Measurements from ENCODE around the gene BAG5.

The BAG5 gene

DNA sequence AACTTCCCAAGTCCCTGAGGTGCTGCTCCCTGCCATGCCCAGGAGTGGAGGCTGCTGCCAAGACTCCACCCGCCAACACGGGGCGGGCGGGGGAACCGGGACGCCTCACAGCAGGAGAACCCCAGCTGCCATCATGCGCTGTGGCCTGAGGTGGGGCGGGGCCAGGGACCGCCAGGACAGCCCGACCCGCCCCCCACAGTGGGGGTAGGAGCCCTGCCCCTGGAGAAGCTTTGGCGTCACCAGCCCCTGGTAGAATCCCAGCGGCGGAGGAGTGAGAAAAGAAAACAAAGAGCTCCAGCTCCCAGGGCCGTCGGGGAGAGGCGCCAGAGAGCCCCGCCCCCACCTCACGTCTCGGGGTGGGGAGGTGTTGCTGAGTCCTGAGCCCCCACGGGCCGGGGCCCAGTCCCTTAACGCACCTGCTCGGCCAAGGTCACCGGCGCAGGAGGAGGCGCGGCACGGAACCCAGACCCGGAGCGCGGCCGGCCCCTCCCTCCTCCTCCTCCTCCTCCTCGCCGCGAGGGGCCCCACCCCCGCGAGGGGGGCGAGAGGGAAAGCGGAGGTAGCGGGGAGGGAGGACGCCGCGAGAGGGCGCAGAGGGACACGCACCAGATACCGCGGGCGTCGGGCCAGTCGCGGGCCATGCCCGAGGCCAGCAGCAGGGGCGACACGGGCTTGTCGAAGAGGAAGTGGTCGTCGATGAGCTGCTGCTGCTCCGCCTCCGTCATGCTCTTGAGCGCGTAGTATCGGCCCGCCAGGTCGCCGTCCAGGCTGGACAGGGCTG, 41.6 kb downstream of the BAG5 start:
- Histone ChIP-seq H3K27ac (peak overlapping the region; percentile 36), H3K4me3 (ENCODE audit: low read depth in 1 of 2, low read length in 1 of 2) (peak overlapping the region; percentile 64 to 88), H3K27me3 (peaks cover 76% of the 10 kb centered on the region), H3K4me1 (ENCODE audit: control insufficient read depth in 1 of 2, insufficient read depth in 1 of 2, low read depth in 1 of 2, low read length in 1 of 2) (peaks cover 22 to 36% of the 10 kb centered on the region in 2 experiments), H3K36me3 (no peaks in the 10 kb centered on the region), H3K9me3 (no peaks in the 10 kb centered on the region)
- peak; percentile 71 for TF ChIP-seq CTCF (IDR thresholded peaks at IDR 0.05)

DNA sequence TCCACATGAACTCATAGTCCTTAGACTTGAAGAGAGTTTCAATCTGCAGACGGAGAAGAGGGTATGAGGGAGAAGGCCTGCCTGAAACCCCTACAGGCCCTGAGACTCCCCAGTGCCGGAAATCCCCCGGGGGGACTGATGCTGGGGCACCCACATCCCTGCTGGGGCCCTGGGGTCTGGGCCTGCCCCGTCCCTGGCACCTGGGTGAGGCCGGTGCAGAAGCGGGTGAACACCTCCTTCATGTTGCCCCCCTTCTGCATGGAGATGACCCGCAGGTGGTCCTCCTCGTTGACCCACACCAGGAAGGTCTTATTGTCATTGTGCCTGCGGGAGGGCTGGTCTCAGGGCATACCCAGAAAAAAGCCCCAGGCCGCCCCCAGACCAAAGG, 42.2 kb downstream of the BAG5 start:
- no peak for TF ChIP-seq CTCF (IDR thresholded peaks at IDR 0.05)
- Histone ChIP-seq H3K27me3 (peaks cover 70% of the 10 kb centered on the region), H3K4me3 (ENCODE audit: low read depth in 1 of 2, low read length in 1 of 2) (peak overlapping the region; percentile 64 to 88), H3K9me3 (no peaks in the 10 kb centered on the region), H3K4me1 (ENCODE audit: control insufficient read depth in 1 of 2, insufficient read depth in 1 of 2, low read depth in 1 of 2, low read length in 1 of 2) (peaks cover 22 to 36% of the 10 kb centered on the region in 2 experiments), H3K27ac (no peak overlapping the region), H3K36me3 (peaks cover under 1% of the 10 kb centered on the region)

GRCh38 chr14:103519837-103520212, 42.6 kb downstream of the BAG5 start:
- H3K27me3 ChIP-seq = peaks cover 66% of the 10 kb centered on the region
- H3K4me1 ChIP-seq (ENCODE audit: control insufficient read depth in 1 of 2, insufficient read depth in 1 of 2, low read depth in 1 of 2, low read length in 1 of 2) = peaks cover 22 to 36% of the 10 kb centered on the region in 2 experiments
- H3K9me3 ChIP-seq = no peaks in the 10 kb centered on the region
- H3K36me3 ChIP-seq = peaks cover 5% of the 10 kb centered on the region
- H3K4me3 ChIP-seq (ENCODE audit: low read depth in 1 of 2, low read length in 1 of 2) = no peak overlapping the region
- H3K27ac ChIP-seq = no peak overlapping the region
- TF ChIP-seq CTCF (IDR thresholded peaks at IDR 0.05) = no peak

GRCh38 chr14:103519043-103519836, 43.2 kb downstream of the BAG5 start:
- H3K36me3 ChIP-seq = peaks cover 7% of the 10 kb centered on the region
- H3K9me3 ChIP-seq = no peaks in the 10 kb centered on the region
- no peak for TF ChIP-seq CTCF (IDR thresholded peaks at IDR 0.05)
- peaks cover 60% of the 10 kb centered on the region for H3K27me3 ChIP-seq
- H3K27ac ChIP-seq = no peak overlapping the region
- H3K4me3 ChIP-seq (ENCODE audit: low read depth in 1 of 2, low read length in 1 of 2) = no peak overlapping the region
- H3K4me1 ChIP-seq (ENCODE audit: control insufficient read depth in 1 of 2, insufficient read depth in 1 of 2, low read depth in 1 of 2, low read length in 1 of 2) = peaks cover 22 to 36% of the 10 kb centered on the region in 2 experiments

GRCh38 chr14:103518422-103519042, 43.9 kb downstream of the BAG5 start:
- H3K27ac ChIP-seq = no peak overlapping the region
- no peak overlapping the region for H3K4me3 ChIP-seq (ENCODE audit: low read depth in 1 of 2, low read length in 1 of 2)

More at GRCh38 chr14:103518422-103519042, 43.9 kb downstream of the BAG5 start:
- Histone ChIP-seq H3K36me3 (peaks cover 14% of the 10 kb centered on the region), H3K4me1 (ENCODE audit: control insufficient read depth in 1 of 2, insufficient read depth in 1 of 2, low read depth in 1 of 2, low read length in 1 of 2) (peaks cover 22 to 36% of the 10 kb centered on the region in 2 experiments), H3K9me3 (no peaks in the 10 kb centered on the region), H3K27me3 (peaks cover 53% of the 10 kb centered on the region)
- peak; percentile 68 for TF ChIP-seq CTCF (IDR thresholded peaks at IDR 0.05)

Measured in neutrophil (primary cell).